MM.1S (cell line): ENCODE results near the gene TAS2R8.

Experiments
- DNase-seq: peaks from one replicate; pipeline ENCODE4 v3.0.0-alpha.2; 2015
- H2AFZ ChIP-seq: fragments of 300-600 bp; sonication (generic); 2 replicates; pipeline ENCODE4 v1.6.0; 2016; ENCODE audit warnings: antibody characterized with exemption, low read length
- H3F3A ChIP-seq: fragments of 300-600 bp; sonication (generic); 2 replicates; pipeline ENCODE4 v1.6.1; 2016; ENCODE audit warnings: mild to moderate bottlenecking, antibody characterized with exemption, low read length, moderate library complexity, mixed read lengths; ENCODE audit not compliant: insufficient read depth
- H3K27ac ChIP-seq: fragments of 300-600 bp; sonication (generic); 2 replicates; pipeline ENCODE4 v1.5.1; 2016; ENCODE audit warnings: mild to moderate bottlenecking, low read length
- H3K27me3 ChIP-seq: fragments of 300-600 bp; sonication (generic); replicated peaks from 2 replicates; pipeline ENCODE4 v1.6.0; 2016; ENCODE audit warnings: low read length; ENCODE audit not compliant: insufficient read depth
- H3K36me3 ChIP-seq: fragments of 300-600 bp; sonication (generic); replicated peaks from 2 replicates; pipeline ENCODE4 v1.6.1; 2016; ENCODE audit warnings: mild to moderate bottlenecking, low read length, mixed read lengths; ENCODE audit not compliant: insufficient read depth
- H3K4me1 ChIP-seq: fragments of 300-600 bp; sonication (generic); 2 replicates; pipeline ENCODE4 v1.6.1; 2016; ENCODE audit warnings: low read length, mixed read lengths
- H3K4me2 ChIP-seq: fragments of 300-600 bp; sonication (generic); 2 replicates; pipeline ENCODE4 v1.6.0; 2016; ENCODE audit warnings: low read depth, low read length
- H3K4me3 ChIP-seq: fragments of 300-600 bp; sonication (generic); 2 replicates; pipeline ENCODE4 v1.5.1; 2016; ENCODE audit warnings: low read length, mixed read lengths
- H3K79me2 ChIP-seq: fragments of 300-600 bp; sonication (generic); 2 replicates; pipeline ENCODE4 v1.6.1; 2016; ENCODE audit warnings: mixed run types, low read length, mixed read lengths
- H3K9ac ChIP-seq: fragments of 300-600 bp; sonication (generic); 2 replicates; pipeline ENCODE4 v1.6.1; 2016; ENCODE audit warnings: low read length, mixed read lengths
- H3K9me2 ChIP-seq: fragments of 300-600 bp; sonication (generic); replicated peaks from 2 replicates; pipeline ENCODE4 v1.6.1; 2016; ENCODE audit warnings: mild to moderate bottlenecking, low read length, mixed read lengths; ENCODE audit not compliant: insufficient read depth
- H3K9me3 ChIP-seq: fragments of 300-600 bp; sonication (generic); replicated peaks from 2 replicates; pipeline ENCODE4 v1.6.1; 2016; ENCODE audit warnings: mild to moderate bottlenecking, low read length, mixed read lengths; ENCODE audit not compliant: insufficient read depth
- H4K20me1 ChIP-seq: fragments of 300-600 bp; sonication (generic); 2 replicates; pipeline ENCODE4 v1.6.1; 2016; ENCODE audit warnings: mild to moderate bottlenecking, low read length, moderate library complexity, mixed read lengths; ENCODE audit not compliant: insufficient read depth
- CTCF ChIP-seq: fragments of 300-600 bp; sonication (generic); IDR thresholded peaks from 2 replicates; pipeline ENCODE4 v1.5.1; 2016; ENCODE audit warnings: antibody characterized with exemption, low read length, mixed read lengths
- EZH2 ChIP-seq: fragments of 300-600 bp; sonication (generic); optimal IDR thresholded peaks from 2 replicates; pipeline ENCODE3; 2017; ENCODE audit warnings: low read depth, mild to moderate bottlenecking, antibody characterized with exemption, low read length, mixed read lengths
- EZH2phosphoT487 ChIP-seq: fragments of 300-600 bp; sonication (generic); IDR thresholded peaks from 2 replicates; pipeline ENCODE4 v1.6.1; 2018; ENCODE audit warnings: antibody characterized with exemption, low read length

The TAS2R8 gene

GRCh38 chr12:10779103-10779502 lies 28.0 kb downstream of the TAS2R8 start:
- H3K4me2 ChIP-seq, result no peak overlapping the region
- no peaks in the 10 kb centered on the region for H4K20me1 ChIP-seq
- H3K36me3 ChIP-seq, result no peaks in the 10 kb centered on the region
- H3K27ac ChIP-seq, result no peak overlapping the region
- no peaks in the 10 kb centered on the region for H3K9me2 ChIP-seq
- no peaks in the 10 kb centered on the region for H3F3A ChIP-seq
- no peak overlapping the region for H3K4me3 ChIP-seq
- H3K27me3 ChIP-seq, result no peaks in the 10 kb centered on the region
- no peaks in the 10 kb centered on the region for H3K4me1 ChIP-seq
- no peaks in the 10 kb centered on the region for H3K79me2 ChIP-seq
- no peak overlapping the region for H3K9ac ChIP-seq
- TF ChIP-seq EZH2 (no peak), CTCF (no peak), EZH2phosphoT487 (no peak)
- no peaks in the 10 kb centered on the region for H3K9me3 ChIP-seq
- H2AFZ ChIP-seq, result no peak overlapping the region
- DNase-seq, result no peak

DNA sequence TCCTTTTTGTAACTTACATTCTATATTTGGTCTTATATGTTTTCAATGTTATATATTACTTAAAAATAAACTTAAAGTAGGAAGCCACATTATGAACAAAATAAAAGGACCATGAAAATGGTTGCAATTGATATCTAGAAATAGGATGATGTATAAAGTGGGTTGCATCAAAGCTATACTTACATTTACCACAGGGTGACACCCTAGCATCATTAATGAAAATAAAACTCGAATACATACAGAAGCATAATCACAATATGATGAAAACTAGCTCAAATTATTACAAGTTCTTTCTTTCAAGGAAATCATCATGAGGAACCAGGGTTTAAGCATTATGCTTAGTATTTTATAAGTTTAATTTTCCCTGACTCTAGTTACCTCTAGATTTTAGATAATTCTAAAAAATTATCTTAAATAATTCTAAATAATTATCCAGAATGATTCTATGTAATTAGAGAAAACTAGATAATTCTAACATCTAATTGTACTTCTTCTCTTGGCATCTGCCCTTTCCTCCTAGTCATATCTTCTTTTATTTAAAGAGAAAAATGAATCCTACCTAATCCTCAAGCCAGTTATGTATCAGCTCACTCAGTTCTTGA lies 35.9 kb downstream of the TAS2R8 start:
- Histone ChIP-seq H3K4me3 (no peak overlapping the region), H3K4me1 (no peaks in the 10 kb centered on the region), H3K27me3 (no peaks in the 10 kb centered on the region), H3K36me3 (no peaks in the 10 kb centered on the region), H2AFZ (no peak overlapping the region), H3K79me2 (no peaks in the 10 kb centered on the region), H4K20me1 (no peaks in the 10 kb centered on the region), H3F3A (no peaks in the 10 kb centered on the region), H3K9ac (no peak overlapping the region), H3K9me2 (no peaks in the 10 kb centered on the region), H3K4me2 (no peak overlapping the region), H3K9me3 (no peaks in the 10 kb centered on the region), H3K27ac (no peak overlapping the region)
- DNase-seq, result no peak
- TF ChIP-seq CTCF (peak; percentile 46), EZH2phosphoT487 (no peak), EZH2 (no peak)

DNA sequence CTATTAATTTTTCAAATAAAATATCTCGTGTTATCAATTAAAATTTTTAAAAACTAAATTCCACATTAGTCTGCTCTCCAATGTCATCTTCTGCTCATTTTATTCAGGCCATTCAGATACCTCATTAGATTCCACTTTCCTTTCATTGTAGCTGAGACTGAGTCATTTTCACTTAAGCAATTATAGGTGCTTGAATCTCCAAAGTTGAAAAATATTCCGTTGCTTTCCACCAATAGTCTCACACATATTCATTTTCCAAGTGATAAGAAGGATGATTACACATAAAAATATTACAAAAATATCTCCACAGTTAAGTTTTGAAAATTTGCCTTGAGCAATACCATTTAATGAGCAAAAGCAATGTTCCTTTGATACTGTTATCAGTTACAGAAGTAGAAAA lies 47.4 kb downstream of the TAS2R8 start:
- Histone ChIP-seq H2AFZ (no peak overlapping the region), H3K27ac (no peak overlapping the region), H3F3A (no peaks in the 10 kb centered on the region), H3K4me3 (no peak overlapping the region), H3K4me2 (no peak overlapping the region), H3K36me3 (no peaks in the 10 kb centered on the region), H3K27me3 (no peaks in the 10 kb centered on the region), H3K9me2 (no peaks in the 10 kb centered on the region), H3K79me2 (no peaks in the 10 kb centered on the region), H3K4me1 (no peaks in the 10 kb centered on the region), H3K9me3 (no peaks in the 10 kb centered on the region), H4K20me1 (no peaks in the 10 kb centered on the region), H3K9ac (no peak overlapping the region)
- no peak for DNase-seq
- TF ChIP-seq EZH2, result no peak
- no peak for TF ChIP-seq CTCF
- no peak for TF ChIP-seq EZH2phosphoT487
